ENCODE measurements around the gene SBNO2. TPM values are rescaled to one million over a fixed set of nuclear protein-coding genes. Genes with fewer than 3 reads are reported as not detected.

Gene SBNO2
- total RNA-seq, 1 donor from 2014 or later = 139 TPM

GRCh38 chr19:1063030-1063908 is 110.8 kb downstream of the SBNO2 start:
- no peak for DNase-seq (ENCODE audit: low spot score)

GRCh38 chr19:1062387-1063029 is 111.6 kb downstream of the SBNO2 start:
- DNase-seq (ENCODE audit: low spot score) = no peak

GRCh38 chr19:1061987-1062386 is 112.1 kb downstream of the SBNO2 start:
- DNase-seq (ENCODE audit: low spot score) = no peak

GRCh38 chr19:1060689-1061088 is 113.4 kb downstream of the SBNO2 start:
- no peak for DNase-seq (ENCODE audit: low spot score)

GRCh38 chr19:1058112-1058511 is 116.0 kb downstream of the SBNO2 start:
- DNase-seq (ENCODE audit: low spot score) = no peak

Other genes with a start within 250 kb of the SBNO2 start
- 19.5 TPM for gene ARID3A, start 248.2 kb downstream of the SBNO2 start, total RNA-seq
- gene WDR18, start 189.9 kb downstream of the SBNO2 start, total RNA-seq = 20.6 TPM
- 0.16 TPM for gene GRIN3B, start 173.8 kb downstream of the SBNO2 start, total RNA-seq
- gene TMEM259, start 153.1 kb downstream of the SBNO2 start, total RNA-seq = 143 TPM
- gene RNU6-2, start 152.7 kb downstream of the SBNO2 start, total RNA-seq = not detected
- gene CNN2, start 147.7 kb downstream of the SBNO2 start, total RNA-seq = 124 TPM
- gene ABCA7, start 134.2 kb downstream of the SBNO2 start, total RNA-seq = 19.9 TPM
- 25.5 TPM for gene ARHGAP45, start 107.1 kb downstream of the SBNO2 start, total RNA-seq
- gene POLR2E, start 78.9 kb downstream of the SBNO2 start, total RNA-seq = 205 TPM
- 920 TPM for gene GPX4, start 70.3 kb downstream of the SBNO2 start, total RNA-seq
- gene STK11, start 31.5 kb upstream of the SBNO2 start, total RNA-seq = 60.8 TPM
- gene CBARP, start 63.7 kb upstream of the SBNO2 start, total RNA-seq = 6.2 TPM
- 189 TPM for gene ATP5F1D, start 67.5 kb upstream of the SBNO2 start, total RNA-seq
- gene MIDN, start 74.3 kb upstream of the SBNO2 start, total RNA-seq = 156 TPM
- 243 TPM for gene CIRBP, start 95.1 kb upstream of the SBNO2 start, total RNA-seq
- gene FAM174C, start 101.3 kb upstream of the SBNO2 start, total RNA-seq = 53.2 TPM
- not detected for gene EFNA2, start 111.6 kb upstream of the SBNO2 start, total RNA-seq
- 75.3 TPM for gene NDUFS7, start 209.6 kb upstream of the SBNO2 start, total RNA-seq
- gene GAMT, start 227.3 kb upstream of the SBNO2 start, total RNA-seq = 8.4 TPM
- 110 TPM for gene DAZAP1, start 233.3 kb upstream of the SBNO2 start, total RNA-seq